Measurements from ENCODE around the gene ZBED1. TPM values are rescaled to one million over a fixed set of nuclear protein-coding genes. Genes with fewer than 3 reads are reported as not detected.

The ZBED1 gene
- total RNA-seq, 6 experiments from 2014 or later = 21.7 to 44.6 (median 36.9) TPM

GRCh38 chrX:2497961-2498780, 2.6 kb downstream of the ZBED1 start:
- TF ChIP-seq POLR2A (IDR thresholded peaks at IDR 0.05) (peak; percentile 34), CTCF (IDR thresholded peaks at IDR 0.05) (no peak)
- 22% methylated on average over 11 of the region's 11 CpGs for WGBS (ENCODE audit: insufficient coverage, low coverage, low lambda C conversion rate, missing lambda C conversion rate)
- H3K4me3 ChIP-seq = peak overlapping the region; percentile 14 to 84 (median 76)
- H3K36me3 ChIP-seq = peaks cover 0 to 2% (median 0%) of the 10 kb centered on the region in 4 donors
- no peaks in the 10 kb centered on the region for H3K9me3 ChIP-seq
- intact Hi-C loops (cut with DNase I) = no loop called here
- H3K27me3 ChIP-seq = no peaks in the 10 kb centered on the region
- peak; percentile 70 to 84 (median 77) for ATAC-seq
- peak in 2 of 3 donors; percentile 54 to 82 for DNase-seq
- peaks cover 0 to 34% (median 2%) of the 10 kb centered on the region in 4 donors for H3K4me1 ChIP-seq
- peak overlapping the region; percentile 95 to 97 (median 96) for H3K27ac ChIP-seq

- H3K4me3 ChIP-seq = no peak overlapping the region
- H3K9me3 ChIP-seq = no peaks in the 10 kb centered on the region
- DNase-seq (peak in 1 of 3 donors; percentile 42), ATAC-seq (no peak)
- WGBS (ENCODE audit: insufficient coverage, low coverage, low lambda C conversion rate, missing lambda C conversion rate) = 82% methylated on average over 8 of the region's 14 CpGs
- peaks cover 0 to 2% (median 0%) of the 10 kb centered on the region in 4 donors for H3K36me3 ChIP-seq
- no peaks in the 10 kb centered on the region for H3K27me3 ChIP-seq
- TF ChIP-seq CTCF (IDR thresholded peaks at IDR 0.05) (no peak), POLR2A (IDR thresholded peaks at IDR 0.05) (no peak)
- H3K27ac ChIP-seq = no peak overlapping the region
- intact Hi-C loops (cut with DNase I) = no loop called here
- H3K4me1 ChIP-seq = peaks cover 0 to 34% (median 2%) of the 10 kb centered on the region in 4 donors
These were observed 5.2 kb downstream of the ZBED1 start for GRCh38 chrX:2495595-2495994.

- intact Hi-C loops (cut with DNase I) = no loop called here
- 86% methylated on average over 16 of the region's 22 CpGs for WGBS (ENCODE audit: insufficient coverage, low coverage, low lambda C conversion rate, missing lambda C conversion rate)
- Histone ChIP-seq H3K4me1 (peaks cover 0 to 16% (median 2%) of the 10 kb centered on the region in 4 donors), H3K9me3 (no peaks in the 10 kb centered on the region), H3K27ac (no peak overlapping the region), H3K36me3 (peaks cover 0 to 28% (median 15%) of the 10 kb centered on the region in 4 donors), H3K27me3 (no peaks in the 10 kb centered on the region), H3K4me3 (no peak overlapping the region)
- DNase-seq (peak in 1 of 3 donors; percentile 34), ATAC-seq (no peak)
- TF ChIP-seq CTCF (IDR thresholded peaks at IDR 0.05) (no peak), POLR2A (IDR thresholded peaks at IDR 0.05) (no peak)
These were observed 8.1 kb downstream of the ZBED1 start for GRCh38 chrX:2492531-2493218.

GRCh38 chrX:2490634-2491033, 10.1 kb downstream of the ZBED1 start:
- intact Hi-C loops (cut with DNase I) = no loop called here
- WGBS (ENCODE audit: insufficient coverage, low coverage, low lambda C conversion rate, missing lambda C conversion rate) = 86% methylated on average over 15 of the region's 22 CpGs
- DNase-seq = peak in 1 of 3 donors; percentile 42
- H3K4me1 ChIP-seq = no peaks in the 10 kb centered on the region
- no peak overlapping the region for H3K4me3 ChIP-seq
- no peaks in the 10 kb centered on the region for H3K27me3 ChIP-seq
- H3K27ac ChIP-seq = no peak overlapping the region
- H3K36me3 ChIP-seq = peaks cover 0 to 43% (median 24%) of the 10 kb centered on the region in 4 donors
- TF ChIP-seq POLR2A (IDR thresholded peaks at IDR 0.05) = no peak
- no peak for TF ChIP-seq CTCF (IDR thresholded peaks at IDR 0.05)
- no peaks in the 10 kb centered on the region for H3K9me3 ChIP-seq
- ATAC-seq = peak in 1 of 4 donors; percentile 16

All from right lobe of liver (tissue), 6 donors.